HEK293 (cell line): ENCODE results near the gene LRRC23.
A peak's percentile ranks its signal among the peaks of the same experiment; 100 is the strongest.

Experiments
- BCL6B ChIP-seq: fragments of 450-650 bp; formaldehyde crosslinking; IDR thresholded peaks from 2 replicates; pipeline ENCODE4 v1.5.1; 2017; ENCODE audit warnings: missing biosample characterization, missing genetic modification characterization
- GLIS1 ChIP-seq: fragments of 450-650 bp; formaldehyde crosslinking; IDR thresholded peaks from 2 replicates; pipeline ENCODE4 v1.5.1; 2016; ENCODE audit warnings: missing biosample characterization, missing genetic modification characterization
- REPIN1 ChIP-seq: fragments of 450-650 bp; formaldehyde crosslinking; IDR thresholded peaks from 2 replicates; pipeline ENCODE4 v1.5.1; 2017; ENCODE audit warnings: missing biosample characterization, missing genetic modification characterization, low read depth
- SETDB1 ChIP-seq: IDR thresholded peaks from one replicate; pipeline ENCODE4 v1.6.1; 2017; ENCODE audit warnings: mild to moderate bottlenecking, low read length, moderate library complexity, mixed read lengths; ENCODE audit not compliant: insufficient read length
- YY1 ChIP-seq: fragments of 450-650 bp; formaldehyde crosslinking; IDR thresholded peaks from 2 replicates; pipeline ENCODE4 v1.5.1; 2018; ENCODE audit warnings: missing biosample characterization, missing genetic modification characterization
- ZBTB44 ChIP-seq: fragments of 450-650 bp; IDR thresholded peaks from 2 replicates; pipeline ENCODE4 v1.5.1; 2018; ENCODE audit warnings: missing biosample characterization, mild to moderate bottlenecking, missing genetic modification characterization
- ZFHX2 ChIP-seq: fragments of 450-650 bp; formaldehyde crosslinking; conservative IDR thresholded peaks from 2 replicates; pipeline ENCODE4 v1.5.1; 2016; ENCODE audit warnings: missing biosample characterization, missing genetic modification characterization
- ZFP3 ChIP-seq: fragments of 450-650 bp; formaldehyde crosslinking; IDR thresholded peaks from 2 replicates; pipeline ENCODE4 v1.5.1; 2016; ENCODE audit warnings: low read depth, missing biosample characterization, missing genetic modification characterization
- ZIC2 ChIP-seq: fragments of 450-650 bp; formaldehyde crosslinking; IDR thresholded peaks from 2 replicates; pipeline ENCODE4 v1.5.1; 2016; ENCODE audit warnings: missing biosample characterization, missing genetic modification characterization
- ZNF148 ChIP-seq: fragments of 450-650 bp; formaldehyde crosslinking; IDR thresholded peaks from 2 replicates; pipeline ENCODE4 v1.5.0; 2017; ENCODE audit warnings: missing biosample characterization, missing genetic modification characterization, borderline replicate concordance
- ZNF18 ChIP-seq: fragments of 450-650 bp; formaldehyde crosslinking; IDR thresholded peaks from 2 replicates; pipeline ENCODE4 v1.5.1; 2016; ENCODE audit warnings: missing biosample characterization, missing genetic modification characterization
- ZNF19 ChIP-seq: fragments of 450-650 bp; formaldehyde crosslinking; IDR thresholded peaks from 2 replicates; pipeline ENCODE4; 2016; ENCODE audit warnings: missing biosample characterization, missing genetic modification characterization, low read depth
- ZNF26 ChIP-seq: fragments of 450-650 bp; formaldehyde crosslinking; IDR thresholded peaks from 2 replicates; pipeline ENCODE4 v1.5.1; 2016; ENCODE audit warnings: missing biosample characterization, missing genetic modification characterization
- ZNF266 ChIP-seq: fragments of 450-650 bp; formaldehyde crosslinking; IDR thresholded peaks from 2 replicates; pipeline ENCODE4 v1.5.1; 2016; ENCODE audit warnings: missing biosample characterization, missing genetic modification characterization, low read depth
- ZNF274 ChIP-seq, 2 experiments: fragments of 200-500 bp in 1 of 2; fragments of 450-650 bp in 1 of 2; sonication (Bioruptor generic) in 1 of 2; formaldehyde crosslinking in 1 of 2; IDR thresholded peaks; 2 replicates each; pipeline versions ENCODE4 v1.5.1 to v1.6.1; 2014 to 2016; ENCODE audit warnings: borderline replicate concordance in 1 of 2, inconsistent platforms in 1 of 2, low read length in 1 of 2, missing biosample characterization in 1 of 2, missing genetic modification characterization in 1 of 2
- ZNF416 ChIP-seq: fragments of 450-650 bp; formaldehyde crosslinking; IDR thresholded peaks from 2 replicates; pipeline ENCODE4 v1.5.1; 2016; ENCODE audit warnings: missing biosample characterization, missing genetic modification characterization
- ZNF426 ChIP-seq: fragments of 450-650 bp; formaldehyde crosslinking; IDR thresholded peaks from 2 replicates; pipeline ENCODE4 v1.5.1; 2017; ENCODE audit warnings: missing biosample characterization, missing genetic modification characterization, mild to moderate bottlenecking, inconsistent platforms, moderate library complexity
- ZNF501 ChIP-seq: fragments of 450-650 bp; formaldehyde crosslinking; IDR thresholded peaks from 2 replicates; pipeline ENCODE4 v1.5.1; 2016; ENCODE audit warnings: missing biosample characterization, missing genetic modification characterization
- ZNF510 ChIP-seq: fragments of 450-650 bp; formaldehyde crosslinking; IDR thresholded peaks from 2 replicates; pipeline ENCODE4 v1.5.1; 2018; ENCODE audit warnings: mild to moderate bottlenecking, missing genetic modification characterization, missing biosample characterization; ENCODE audit not compliant: insufficient replicate concordance
- ZNF513 ChIP-seq: fragments of 450-650 bp; IDR thresholded peaks from 2 replicates; pipeline ENCODE4 v1.5.1; 2018; ENCODE audit warnings: missing biosample characterization, missing genetic modification characterization
- ZNF558 ChIP-seq: fragments of 450-650 bp; formaldehyde crosslinking; IDR thresholded peaks from 2 replicates; pipeline ENCODE4 v1.5.1; 2016; ENCODE audit warnings: missing biosample characterization, missing genetic modification characterization
- ZNF624 ChIP-seq: fragments of 450-650 bp; formaldehyde crosslinking; IDR thresholded peaks from 2 replicates; pipeline ENCODE4 v1.5.1; 2017; ENCODE audit warnings: missing biosample characterization, missing genetic modification characterization
- ZNF776 ChIP-seq: fragments of 450-650 bp; formaldehyde crosslinking; IDR thresholded peaks from 2 replicates; pipeline ENCODE4 v1.5.0; 2017; ENCODE audit warnings: missing biosample characterization, missing genetic modification characterization, borderline replicate concordance
- ZNF777 ChIP-seq: fragments of 450-650 bp; formaldehyde crosslinking; IDR thresholded peaks from 2 replicates; pipeline ENCODE4 v1.5.1; 2017; ENCODE audit warnings: missing biosample characterization, missing genetic modification characterization, borderline replicate concordance
- ZNF830 ChIP-seq: fragments of 450-650 bp; IDR thresholded peaks from 2 replicates; pipeline ENCODE4 v1.5.0; 2018; ENCODE audit warnings: missing biosample characterization, missing genetic modification characterization, low read depth, mild to moderate bottlenecking, moderate library complexity
- ZNF837 ChIP-seq: fragments of 450-650 bp; formaldehyde crosslinking; IDR thresholded peaks from 2 replicates; pipeline ENCODE4 v1.5.1; 2016; ENCODE audit warnings: missing biosample characterization, missing genetic modification characterization
- ZSCAN18 ChIP-seq: fragments of 450-650 bp; formaldehyde crosslinking; IDR thresholded peaks from 2 replicates; pipeline ENCODE4 v1.5.1; 2016; ENCODE audit warnings: missing biosample characterization, missing genetic modification characterization

LRRC23 gene

GRCh38 chr12:6946033-6946919, 41.7 kb downstream of the LRRC23 start (continued):
- TF ChIP-seq ZNF510 (tag by site-specific recombination) (no peak), ZFP3 (tag by site-specific recombination) (no peak), ZNF148 (tag by site-specific recombination) (no peak), GLIS1 (tag by site-specific recombination) (peak; percentile 71), ZNF837 (no peak), ZNF501 (tag by site-specific recombination) (no peak; the same call in 1 of the 2 replicates), ZNF426 (tag by site-specific recombination) (no peak), BCL6B (no peak), ZIC2 (tag by site-specific recombination) (peak; percentile 99), REPIN1 (tag by site-specific recombination) (no peak), ZNF274 (IDR thresholded peaks at IDR 0.05; ENCODE audit: low read length) (no peak), ZNF274 (tag by site-specific recombination; IDR thresholded peaks at IDR 0.05; ENCODE audit: borderline replicate concordance) (no peak), ZNF558 (tag by site-specific recombination) (no peak), ZFHX2 (peak; percentile 49), ZNF26 (no peak), ZNF777 (no peak), ZNF19 (tag by site-specific recombination) (no peak), ZNF830 (tag by site-specific recombination) (no peak), ZBTB44 (tag by site-specific recombination) (no peak), ZNF266 (tag by site-specific recombination) (no peak), ZNF776 (tag by site-specific recombination) (no peak), ZSCAN18 (no peak), ZNF624 (tag by site-specific recombination) (no peak), SETDB1 (no peak), ZNF18 (peak; percentile 74; the same call in 1 of the 2 replicates), ZNF416 (tag by site-specific recombination) (no peak), ZNF513 (no peak; the same call in 1 of the 2 replicates), YY1 (tag by site-specific recombination) (no peak)
